Measurements from ENCODE around the gene INHBE. TPM values are rescaled to one million over a fixed set of nuclear protein-coding genes. Genes with fewer than 3 reads are reported as not detected.
A peak's percentile ranks its signal among the peaks of the same experiment; 100 is the strongest.
"Not testable (repeated sequence)": the region's sequence is repeated elsewhere in the genome, so short reads cannot be mapped to it uniquely, and the experiment has no call there.

INHBE gene
- total RNA-seq, 8 experiments from 2014 or later: 0.41 to 19.9 (median 2.6) TPM

DNA sequence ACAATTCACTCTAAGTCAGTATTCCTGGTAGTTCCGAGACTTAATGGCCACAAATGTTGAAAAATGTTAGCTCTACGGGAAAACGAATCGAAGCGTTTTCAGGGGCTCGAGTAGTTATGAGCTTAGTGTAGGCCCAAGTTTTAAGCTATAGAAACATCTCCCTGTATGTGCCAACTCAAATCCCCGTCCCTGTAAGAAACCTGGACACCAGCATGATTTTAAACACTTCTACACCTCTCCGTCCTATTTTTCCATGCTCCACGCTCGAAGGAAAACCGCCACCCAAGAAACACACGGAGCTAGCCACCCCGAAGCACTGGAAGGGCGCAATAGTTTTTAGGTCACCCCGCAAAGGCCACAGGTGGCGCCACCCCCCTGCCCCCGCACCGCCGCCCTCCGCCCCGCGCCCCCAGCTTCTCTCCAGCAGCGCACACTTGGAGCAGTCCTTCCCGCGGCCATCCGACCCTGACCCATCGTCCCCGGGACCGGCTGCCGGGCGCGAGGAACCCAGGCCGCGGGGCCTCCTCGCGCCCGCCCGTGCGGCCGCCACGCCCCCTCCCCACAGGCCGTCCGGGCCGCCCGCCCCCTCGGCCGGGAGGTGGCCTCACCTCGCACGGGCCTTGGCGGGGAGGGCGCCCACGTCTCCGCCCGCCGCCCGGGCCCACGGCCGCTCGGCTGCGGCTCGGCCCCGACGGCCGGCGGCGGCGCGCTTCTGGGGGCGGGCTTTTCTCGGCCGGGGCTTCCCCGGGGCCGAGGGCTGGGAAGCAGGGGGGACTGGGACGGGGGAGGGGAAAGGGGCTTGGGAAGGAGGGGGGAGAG is 24.8 kb upstream of the INHBE start:
- peaks cover 2 to 6% of the 10 kb centered on the region in 2 donors for H3K4me1 ChIP-seq (replicated peaks in 1 of 2)
- peak; percentile 69 to 80 (median 77) for ATAC-seq (replicated peaks in 6 of 8)
- 0 to 6% (median 0%) methylated on average over 1 to 11 of the region's 74 CpGs; no CpG with 5 or more reads in 1 of the 10 experiments for WGBS, 10 experiments
- in situ Hi-C loops (cut with MboI; ENCODE audit: low pct_unique_long_range_greater_than_20kb in 2 of 9, low sequenced_read_pairs in 9 of 9, unreplicated experiment in 9 of 9): loop anchor here in 1 of 9 experiments (25.0 kb wide), 1 partner anchor 118 kb away; no protein-coding TSS in a partner anchor
- H3K27ac ChIP-seq: peak overlapping the region; percentile 90
- peak overlapping the region; percentile 66 to 90 (median 83) for H3K4me3 ChIP-seq

DNA sequence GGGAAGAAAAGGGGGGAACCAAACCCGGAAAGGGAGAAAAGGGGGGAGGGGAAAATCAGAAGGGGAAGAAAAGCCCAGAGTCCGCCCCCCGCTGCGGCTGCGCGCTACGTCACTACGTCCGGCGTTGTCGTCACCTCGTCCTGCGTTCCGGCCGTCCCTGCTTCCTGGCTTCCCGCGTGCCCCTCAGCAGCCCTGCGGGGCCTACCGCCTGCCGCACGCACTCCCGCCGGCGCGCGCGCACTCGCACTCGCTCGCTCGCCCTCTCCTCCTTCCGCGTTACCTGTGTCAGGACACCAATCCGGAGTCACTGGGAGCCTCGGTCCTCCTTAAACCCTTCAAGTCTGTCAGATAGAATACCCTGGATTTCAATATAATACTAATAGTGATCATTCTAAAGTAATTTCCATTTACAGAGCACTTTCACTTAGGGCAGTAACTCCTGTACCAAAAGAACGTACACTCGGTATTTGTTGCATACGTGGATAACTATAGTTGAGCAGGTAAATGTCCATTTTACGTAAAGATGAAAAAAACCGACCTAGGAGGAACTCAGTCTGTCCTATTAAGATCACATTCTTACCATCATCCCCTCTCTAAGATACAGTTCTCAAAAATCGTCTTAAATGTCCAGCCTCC is 24.1 kb upstream of the INHBE start, which contains the start of gene R3HDM2:
TSS of gene R3HDM2 (minus strand) at position 113 of the 636 bp plus-strand sequence. CDS start 120,615 bp downstream, outside the sequence.
- in situ Hi-C loops (cut with MboI; ENCODE audit: low pct_unique_long_range_greater_than_20kb in 2 of 9, low sequenced_read_pairs in 9 of 9, unreplicated experiment in 9 of 9): loop anchor here in 1 of 9 experiments (25.0 kb wide), 1 partner anchor 119 kb away; no protein-coding TSS in a partner anchor
- WGBS, 10 experiments: 5 to 50% (median 25%) methylated on average over 1 to 22 of the region's 41 CpGs; no CpG with 5 or more reads in 1 of the 10 experiments
- peaks cover 2 to 6% of the 10 kb centered on the region in 2 donors for H3K4me1 ChIP-seq (replicated peaks in 1 of 2)
- peak within 1 kb of the TSS; percentile 90 for H3K27ac ChIP-seq
- peak within 1 kb of the TSS; percentile 66 to 90 (median 83) for H3K4me3 ChIP-seq
- ATAC-seq (replicated peaks in 6 of 8): peak; percentile 94 to 98 (median 96)

DNA sequence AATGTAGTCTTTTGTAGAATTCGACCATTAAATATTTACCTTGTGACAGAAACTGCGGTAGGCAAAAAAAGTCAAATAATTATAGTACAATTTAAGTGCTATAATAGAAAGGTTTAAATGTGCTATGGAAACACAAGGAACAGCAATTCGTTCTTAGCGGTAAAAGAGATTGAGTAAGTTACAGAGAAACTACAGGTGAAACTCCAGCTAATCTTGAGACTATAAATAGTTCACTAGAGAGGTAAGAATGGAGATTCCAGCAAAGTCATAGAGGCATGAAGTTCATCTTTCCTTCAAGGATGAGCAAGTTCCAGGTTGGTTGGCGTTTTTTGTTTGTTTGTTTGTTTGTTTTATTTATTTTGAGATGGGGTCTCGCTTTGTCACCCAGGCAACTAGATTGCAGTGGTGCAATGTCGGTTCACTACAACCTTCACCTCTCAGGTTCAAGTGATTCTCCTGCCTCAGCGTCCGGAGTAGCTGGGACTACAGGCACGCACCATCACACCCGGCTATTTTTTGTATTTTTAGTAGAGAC is 23.4 kb upstream of the INHBE start:
- Histone ChIP-seq H3K27ac (no peak overlapping the region), H3K4me3 (peak overlapping the region in 4 of 5 donors; percentile 66 to 90 (median 81)), H3K4me1 (replicated peaks in 1 of 2) (peaks cover 2 to 6% of the 10 kb centered on the region in 2 donors)
- no peak for ATAC-seq (replicated peaks in 6 of 8)
- WGBS, 10 experiments: 84 to 100% (median 90%) methylated on average over 1 to 10 of the region's 11 CpGs
- in situ Hi-C loops (cut with MboI; ENCODE audit: low pct_unique_long_range_greater_than_20kb in 2 of 9, low sequenced_read_pairs in 9 of 9, unreplicated experiment in 9 of 9): loop anchor here in 1 of 9 experiments (25.0 kb wide), 1 partner anchor 119 kb away; no protein-coding TSS in a partner anchor

DNA sequence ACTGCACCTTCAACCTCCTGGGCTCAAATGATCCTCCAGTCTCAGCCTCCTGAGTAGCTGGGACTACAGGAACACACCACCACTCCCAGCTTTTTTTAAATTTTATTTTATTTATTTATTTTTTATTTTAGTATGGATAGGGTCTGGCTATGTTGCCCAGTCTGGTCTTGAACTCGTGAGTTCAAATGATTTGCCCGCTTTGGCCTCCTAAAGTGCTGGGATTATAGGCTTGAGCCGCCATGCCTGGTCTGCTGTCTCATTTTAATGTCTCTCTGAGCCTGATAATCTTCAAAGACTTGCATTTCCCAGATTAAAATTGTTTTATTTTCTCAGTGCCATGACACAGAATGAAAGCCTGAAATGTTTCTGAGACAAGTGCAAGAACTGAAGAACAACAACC is 21.7 kb upstream of the INHBE start:
- no peak for ATAC-seq (replicated peaks in 6 of 8)
- Histone ChIP-seq H3K4me3 (no peak overlapping the region), H3K27ac (no peak overlapping the region), H3K4me1 (replicated peaks in 1 of 2) (peaks cover 2 to 6% of the 10 kb centered on the region in 2 donors)
- 79 to 100% (median 85%) methylated on average over 1 to 3 of the region's 3 CpGs; no CpG with 5 or more reads in 1 of the 10 experiments for WGBS, 10 experiments
- in situ Hi-C loops (cut with MboI; ENCODE audit: low pct_unique_long_range_greater_than_20kb in 2 of 9, low sequenced_read_pairs in 9 of 9, unreplicated experiment in 9 of 9): loop anchor here in 1 of 9 experiments (25.0 kb wide), 1 partner anchor 121 kb away; no protein-coding TSS in a partner anchor

DNA sequence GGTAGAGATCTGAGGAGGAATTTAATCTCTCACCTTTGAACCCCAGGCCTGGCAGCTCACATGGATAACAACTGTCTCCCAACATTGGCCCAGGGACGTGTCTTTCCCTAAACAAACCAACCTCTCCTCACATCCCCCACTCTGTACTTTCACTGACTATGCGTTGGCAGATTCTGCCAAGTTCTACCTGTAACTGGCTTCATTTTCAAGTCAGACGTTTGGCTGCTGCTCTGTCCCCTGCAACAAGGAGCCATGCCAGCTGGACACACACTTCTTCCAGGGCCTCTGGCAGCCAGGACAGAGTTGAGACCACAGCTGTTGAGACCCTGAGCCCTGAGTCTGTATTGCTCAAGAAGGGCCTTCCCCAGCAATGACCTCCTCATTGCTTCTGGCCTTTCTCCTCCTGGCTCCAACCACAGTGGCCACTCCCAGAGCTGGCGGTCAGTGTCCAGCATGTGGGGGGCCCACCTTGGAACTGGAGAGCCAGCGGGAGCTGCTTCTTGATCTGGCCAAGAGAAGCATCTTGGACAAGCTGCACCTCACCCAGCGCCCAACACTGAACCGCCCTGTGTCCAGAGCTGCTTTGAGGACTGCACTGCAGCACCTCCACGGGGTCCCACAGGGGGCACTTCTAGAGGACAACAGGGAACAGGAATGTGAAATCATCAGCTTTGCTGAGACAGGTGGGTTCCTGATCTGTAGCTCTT is 20.4 kb upstream of the INHBE start, which contains the start of gene INHBC:
TSS of gene INHBC (plus strand) at position 268 of the 707 bp plus-strand sequence. CDS start at position 371, 103 bp downstream.
- no peak for ATAC-seq (replicated peaks in 6 of 8)
- in situ Hi-C loops (cut with MboI; ENCODE audit: low pct_unique_long_range_greater_than_20kb in 2 of 9, low sequenced_read_pairs in 9 of 9, unreplicated experiment in 9 of 9): loop anchor here in 1 of 9 experiments (25.0 kb wide), 1 partner anchor 122 kb away; no protein-coding TSS in a partner anchor

DNA sequence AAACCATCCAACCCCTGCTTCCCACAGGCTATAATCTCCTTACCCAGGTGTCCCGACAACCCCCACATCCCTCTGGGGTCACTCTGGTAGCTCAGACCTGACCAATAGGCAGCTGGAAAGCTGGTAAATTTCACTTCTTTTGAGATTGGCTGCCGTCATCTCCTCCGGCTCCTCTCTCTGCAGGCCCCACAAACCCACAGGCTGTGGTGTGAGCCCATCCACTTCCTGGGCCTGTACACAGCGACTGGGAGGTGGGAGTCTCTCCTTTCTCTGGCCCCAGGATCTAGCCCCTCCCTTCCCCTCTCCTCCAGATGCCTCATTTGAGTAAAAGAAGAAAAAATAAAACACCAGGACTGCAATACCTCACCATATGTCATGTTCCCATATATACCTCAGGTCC is 19.8 kb upstream of the INHBE start:
- Histone ChIP-seq H3K27ac (no peak overlapping the region), H3K4me1 (replicated peaks in 1 of 2) (peaks cover 2 to 6% of the 10 kb centered on the region in 2 donors), H3K4me3 (no peak overlapping the region)
- in situ Hi-C loops (cut with MboI; ENCODE audit: low pct_unique_long_range_greater_than_20kb in 2 of 9, low sequenced_read_pairs in 9 of 9, unreplicated experiment in 9 of 9): loop anchor here in 1 of 9 experiments (25.0 kb wide), 1 partner anchor 123 kb away; no protein-coding TSS in a partner anchor
- 61 to 83% (median 80%) methylated on average over 1 to 3 of the region's 4 CpGs; no CpG with 5 or more reads in 5 of the 10 experiments for WGBS, 10 experiments
- no peak for ATAC-seq (replicated peaks in 6 of 8)

More for the DNA sequence above, 20.4 kb upstream of the INHBE start, which contains the start of gene INHBC:
- Histone ChIP-seq H3K4me3 (no peak within 1 kb of the TSS), H3K27ac (no peak within 1 kb of the TSS), H3K4me1 (replicated peaks in 1 of 2) (peaks cover 2 to 6% of the 10 kb centered on the region in 2 donors)
- 28 to 90% (median 77%) methylated on average over 2 to 7 of the region's 8 CpGs; no CpG with 5 or more reads in 4 of the 10 experiments for WGBS, 10 experiments

DNA sequence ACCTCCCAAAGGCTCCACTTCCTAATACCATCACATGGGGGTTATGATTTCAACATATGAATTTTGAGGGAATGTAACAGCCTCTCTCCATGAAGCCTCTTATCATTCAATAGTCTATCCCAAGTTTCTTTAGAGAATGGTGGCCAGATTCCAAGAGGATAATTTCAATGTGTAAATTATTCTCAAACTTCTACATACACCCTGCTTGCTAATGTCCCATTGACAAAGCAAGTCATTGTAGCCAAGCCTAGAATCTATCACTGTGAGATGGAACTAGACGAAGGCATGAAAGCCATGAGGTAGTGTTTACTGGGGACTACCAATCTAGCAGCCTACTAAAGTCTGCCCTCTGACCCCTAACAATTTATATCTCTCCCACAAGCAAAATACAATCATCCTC is 16.7 kb upstream of the INHBE start:
- Histone ChIP-seq H3K4me1 (replicated peaks in 1 of 2) (no peaks in the 10 kb centered on the region), H3K27ac (no peak overlapping the region), H3K4me3 (no peak overlapping the region)
- peak in 3 of 8 experiments; percentile 40 to 73 (median 70) for ATAC-seq (replicated peaks in 6 of 8)
- in situ Hi-C loops (cut with MboI; ENCODE audit: low pct_unique_long_range_greater_than_20kb in 2 of 9, low sequenced_read_pairs in 9 of 9, unreplicated experiment in 9 of 9): loop anchor here in 1 of 9 experiments (25.0 kb wide), 1 partner anchor 126 kb away; no protein-coding TSS in a partner anchor
- WGBS, 10 experiments: 29 to 50% (median 31%) methylated on average over 1 of the region's 1 CpG; no CpG with 5 or more reads in 7 of the 10 experiments

DNA sequence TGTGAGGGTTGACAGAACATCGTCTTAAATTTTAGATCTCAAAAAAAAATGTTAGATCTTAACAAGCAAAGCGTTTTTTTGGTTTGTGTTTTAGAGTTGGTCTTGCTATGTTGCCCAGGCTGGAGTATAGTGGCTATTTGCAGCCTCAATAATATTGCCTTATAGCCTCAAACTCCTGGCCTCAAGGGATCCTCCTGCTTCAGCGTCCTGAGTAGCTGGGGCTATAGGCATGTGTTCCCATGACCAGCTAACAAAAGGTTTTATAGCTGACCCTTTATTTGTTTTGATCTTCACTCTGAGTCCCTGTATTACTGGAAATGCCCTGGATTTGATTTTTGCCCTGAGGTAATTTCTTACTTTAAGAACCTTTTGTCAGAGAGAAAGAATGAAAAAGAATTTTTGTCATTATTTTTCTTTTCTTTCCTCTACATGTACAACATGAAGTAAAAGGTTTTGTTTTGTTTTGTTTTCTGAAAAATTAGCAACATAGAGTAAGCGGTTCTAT is 15.3 kb upstream of the INHBE start:
- in situ Hi-C loops (cut with MboI; ENCODE audit: low pct_unique_long_range_greater_than_20kb in 2 of 9, low sequenced_read_pairs in 9 of 9, unreplicated experiment in 9 of 9): loop anchor here in 1 of 9 experiments (25.0 kb wide), 1 partner anchor 128 kb away; no protein-coding TSS in a partner anchor
- no peaks in the 10 kb centered on the region for H3K4me1 ChIP-seq (replicated peaks in 1 of 2)
- 46 to 100% (median 71%) methylated on average over 1 to 4 of the region's 4 CpGs for WGBS, 10 experiments
- no peak for ATAC-seq (replicated peaks in 6 of 8)
- no peak overlapping the region for H3K27ac ChIP-seq
- no peak overlapping the region for H3K4me3 ChIP-seq

DNA sequence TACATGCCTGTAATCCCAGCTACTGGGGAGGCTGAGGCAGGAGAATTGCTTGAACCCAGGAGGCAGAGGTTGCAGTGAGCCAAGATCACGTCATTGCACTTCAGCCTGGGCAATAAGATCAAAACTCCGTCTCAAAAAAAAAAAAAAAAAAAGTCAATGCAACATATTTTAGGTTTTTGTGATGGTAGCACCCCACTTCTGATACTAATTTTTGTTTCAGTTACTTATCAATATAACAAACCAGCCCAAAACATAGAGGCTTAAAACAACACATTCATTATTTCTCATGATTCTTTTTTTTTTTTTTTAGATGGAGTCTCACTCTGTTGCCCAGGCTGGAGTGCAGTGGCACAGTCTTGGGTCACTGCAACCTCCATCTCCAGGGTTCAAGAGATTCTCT is 13.7 kb upstream of the INHBE start:
- ATAC-seq (replicated peaks in 6 of 8); H3K4me1 ChIP-seq (replicated peaks in 1 of 2); H3K4me3 ChIP-seq; H3K27ac ChIP-seq: not testable (repeated sequence)
- in situ Hi-C loops (cut with MboI; ENCODE audit: low pct_unique_long_range_greater_than_20kb in 2 of 9, low sequenced_read_pairs in 9 of 9, unreplicated experiment in 9 of 9): loop anchor here in 1 of 9 experiments (25.0 kb wide), 1 partner anchor 129 kb away; no protein-coding TSS in a partner anchor
- 40 to 100% (median 81%) methylated on average over 1 to 2 of the region's 2 CpGs; no CpG with 5 or more reads in 5 of the 10 experiments for WGBS, 10 experiments

DNA sequence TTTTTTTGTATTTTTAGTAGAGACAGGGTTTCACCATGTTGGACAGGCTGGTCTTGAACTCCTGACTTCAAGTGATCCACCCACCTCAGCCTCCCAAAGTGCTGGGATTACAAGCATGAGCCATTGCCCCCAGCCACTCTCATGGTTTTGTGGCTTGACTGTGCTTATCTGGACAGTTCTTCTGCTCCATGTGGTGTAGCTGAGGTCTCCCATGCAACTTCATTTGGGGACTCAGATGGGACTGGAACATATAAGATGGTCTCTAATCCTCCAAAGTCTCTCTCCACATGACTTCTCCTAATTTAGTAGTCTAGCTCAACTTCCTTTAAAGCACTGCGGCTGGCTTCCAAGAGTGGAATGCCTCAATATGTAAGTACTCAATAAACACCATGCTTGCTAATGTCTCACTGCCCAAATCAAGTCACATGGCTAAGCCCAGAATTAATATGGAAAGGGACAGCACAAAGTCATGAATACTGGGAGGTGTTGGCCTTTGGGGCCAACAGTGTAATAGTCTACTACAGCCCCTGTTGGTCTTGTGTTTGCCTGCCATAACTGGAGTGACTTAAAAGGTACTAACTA is 13.2 kb upstream of the INHBE start:
- WGBS, 10 experiments: 0 to 100% (median 29%) methylated on average over 1 of the region's 1 CpG; no CpG with 5 or more reads in 4 of the 10 experiments
- ATAC-seq (replicated peaks in 6 of 8): peak in 2 of 8 experiments; percentile 65 to 86
- Histone ChIP-seq H3K4me1 (replicated peaks in 1 of 2) (no peaks in the 10 kb centered on the region), H3K4me3 (no peak overlapping the region), H3K27ac (no peak overlapping the region)
- in situ Hi-C loops (cut with MboI; ENCODE audit: low pct_unique_long_range_greater_than_20kb in 2 of 9, low sequenced_read_pairs in 9 of 9, unreplicated experiment in 9 of 9): loop anchor here in 1 of 9 experiments (25.0 kb wide), 1 partner anchor 130 kb away; no protein-coding TSS in a partner anchor

DNA sequence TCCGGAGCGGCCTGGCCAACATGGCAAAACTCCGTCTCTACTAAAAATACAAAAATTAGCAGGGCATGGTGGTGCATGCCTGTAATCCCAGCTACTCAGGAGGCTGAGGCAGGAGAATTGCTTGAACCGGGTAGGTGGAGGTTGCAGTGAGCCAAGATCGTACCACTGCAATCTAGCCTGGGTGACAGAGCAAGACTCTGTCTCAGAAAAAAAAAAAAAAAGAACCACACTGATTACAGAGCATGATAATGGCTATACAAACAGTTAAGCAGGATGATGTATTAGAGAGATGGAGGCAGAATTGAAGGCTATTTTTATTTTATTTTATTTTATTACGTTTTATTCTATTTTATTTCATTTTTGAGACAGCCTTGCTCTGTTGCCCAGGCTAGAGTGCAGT is 10.8 kb upstream of the INHBE start:
- H3K4me3 ChIP-seq; H3K27ac ChIP-seq; ATAC-seq (replicated peaks in 6 of 8); H3K4me1 ChIP-seq (replicated peaks in 1 of 2): not testable (repeated sequence)
- in situ Hi-C loops (cut with MboI; ENCODE audit: low pct_unique_long_range_greater_than_20kb in 2 of 9, low sequenced_read_pairs in 9 of 9, unreplicated experiment in 9 of 9): loop anchor here in 1 of 9 experiments (25.0 kb wide), 1 partner anchor 132 kb away; no protein-coding TSS in a partner anchor
- WGBS, 10 experiments: 0 to 100% (median 73%) methylated on average over 1 to 5 of the region's 6 CpGs; no CpG with 5 or more reads in 1 of the 10 experiments
